Smooth muscle cell (in vitro differentiated cells): ENCODE data around the gene SLC35G6. TPM values are rescaled to one million over a fixed set of nuclear protein-coding genes. Genes with fewer than 3 reads are reported as not detected.
A peak's percentile ranks its signal among the peaks of the same experiment; 100 is the strongest.
"Not testable (repeated sequence)": the region's sequence is repeated elsewhere in the genome, so short reads cannot be mapped to it uniquely, and the experiment has no call there.

Experiments
- DNase-seq: peaks from one replicate; lab custom pipeline; 2025; ENCODE audit not compliant: unreplicated experiment; lab: John Stamatoyannopoulos, UW
- H2AFZ ChIP-seq: fragments of 200-600 bp; sonication (generic); 2 replicates; pipeline ENCODE4 v1.6.0; 2016; ENCODE audit warnings: antibody characterized with exemption, low read depth, mild to moderate bottlenecking
- H3F3A ChIP-seq: fragments of 200-600 bp; sonication (generic); 2 replicates; pipeline ENCODE4 v1.6.0; 2017; ENCODE audit warnings: antibody characterized with exemption, low read depth
- H3K27ac ChIP-seq: fragments of 200-600 bp; sonication (generic); 2 replicates; pipeline ENCODE4 v1.5.1; 2016; ENCODE audit warnings: low read depth, mild to moderate bottlenecking
- H3K27me3 ChIP-seq: fragments of 200-600 bp; sonication (generic); 2 replicates; pipeline ENCODE4 v1.6.1; 2016; ENCODE audit warnings: low read depth, mild to moderate bottlenecking
- H3K36me3 ChIP-seq: fragments of 200-600 bp; sonication (generic); 2 replicates; pipeline ENCODE4 v1.5.1; 2016; ENCODE audit warnings: low read depth
- H3K4me1 ChIP-seq: fragments of 200-600 bp; sonication (generic); 2 replicates; pipeline ENCODE4 v1.5.1; 2016; ENCODE audit warnings: low read depth
- H3K4me2 ChIP-seq: fragments of 200-600 bp; sonication (generic); 2 replicates; pipeline ENCODE4 v1.6.0; 2016; ENCODE audit warnings: mild to moderate bottlenecking
- H3K4me3 ChIP-seq: fragments of 200-600 bp; sonication (generic); 2 replicates; pipeline ENCODE4 v1.5.1; 2016; ENCODE audit warnings: mild to moderate bottlenecking
- H3K79me2 ChIP-seq: fragments of 200-600 bp; sonication (generic); 2 replicates; pipeline ENCODE4 v1.6.0; 2016; ENCODE audit warnings: low read depth, mild to moderate bottlenecking
- H3K9ac ChIP-seq: fragments of 200-600 bp; sonication (generic); 2 replicates; pipeline ENCODE4 v1.6.0; 2016; ENCODE audit warnings: low read depth
- H3K9me3 ChIP-seq: fragments of 200-600 bp; sonication (generic); replicated peaks from 2 replicates; pipeline ENCODE4 v1.5.1; 2016; ENCODE audit warnings: low read depth
- H4K20me1 ChIP-seq: fragments of 200-600 bp; sonication (generic); 2 replicates; pipeline ENCODE4 v1.6.0; 2016; ENCODE audit warnings: low read depth
- WGBS: methylation state at CpG from one replicate; pipeline ENCODE4 v1.1.7; 2016; ENCODE audit warnings: low lambda C conversion rate; 5-methylcytosine and 5-hydroxymethylcytosine counted together
- polyA plus RNA-seq: library from polyadenylated mRNA; unstranded; fragments of >200 nt; fragmentation: Nextera tagmentation; extraction: Ambion mirVana; gene quantifications from 2 replicates; pipeline ENCODE4 v1.2.1, GENCODE V29; 2016
- total RNA-seq: library from RNA; depleted of rRNA; stranded (reverse); fragments of >200 nt; gene quantifications from 2 replicates; pipeline ENCODE4 v1.2.3, GENCODE V29; 2014
- TF ChIP-seq, protein P1 (sequence below): fragments of 200-600 bp; sonication (generic); IDR thresholded peaks from 2 replicates; pipeline ENCODE4 v1.5.1; 2017; ENCODE audit warnings: borderline replicate concordance, mild to moderate bottlenecking, antibody characterized with exemption; ENCODE audit not compliant: insufficient read depth, poor library complexity, severe bottlenecking

The SLC35G6 gene
- not detected in 2 replicates for total RNA-seq
- 0.51 TPM in 1 of 2 replicates, not detected in the other for polyA plus RNA-seq

DNA sequence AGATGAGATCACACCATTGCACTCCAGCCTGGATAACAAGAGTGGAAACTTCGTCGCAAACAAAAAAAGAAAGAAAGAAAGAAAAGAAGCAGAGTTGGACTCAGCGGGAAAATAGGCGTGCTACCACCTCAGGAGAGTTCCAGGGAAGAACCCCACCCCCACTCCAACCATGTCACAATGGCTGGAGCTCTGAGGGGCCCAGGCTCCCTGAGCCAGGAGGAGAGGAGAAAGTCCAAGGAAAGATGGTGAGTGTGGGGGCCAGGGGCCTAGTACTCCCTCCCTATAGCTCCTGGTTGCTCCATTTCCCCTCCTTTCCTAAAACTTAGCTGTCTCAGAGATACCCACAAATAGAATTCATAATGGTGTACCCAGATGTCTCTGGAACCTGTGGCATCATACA lies at the start of gene SLC35G6:
Gene SLC35G6 (plus strand): TSS at position 172 of the 400 bp plus-strand sequence. CDS start 71 bp downstream, at position 243.
- H4K20me1 ChIP-seq: peaks cover 38% of the 10 kb centered on the region
- H3K27ac ChIP-seq: peak within 1 kb of the TSS; percentile 96
- H2AFZ ChIP-seq, H3K9me3 ChIP-seq, DNase-seq, H3K36me3 ChIP-seq, H3K27me3 ChIP-seq: not testable (repeated sequence)
- peak within 1 kb of the TSS; percentile 97 for H3K4me3 ChIP-seq
- peak within 1 kb of the TSS; percentile 99 for H3K9ac ChIP-seq
- H3F3A ChIP-seq: peaks cover 18% of the 10 kb centered on the region
- H3K79me2 ChIP-seq: peaks cover 49% of the 10 kb centered on the region
- peak within 1 kb of the TSS; percentile 98 for H3K4me2 ChIP-seq
- whole genome bisulfite sequencing: 88% methylated on average over 4 of the region's 4 CpGs
- H3K4me1 ChIP-seq: peaks cover 30% of the 10 kb centered on the region

DNA sequence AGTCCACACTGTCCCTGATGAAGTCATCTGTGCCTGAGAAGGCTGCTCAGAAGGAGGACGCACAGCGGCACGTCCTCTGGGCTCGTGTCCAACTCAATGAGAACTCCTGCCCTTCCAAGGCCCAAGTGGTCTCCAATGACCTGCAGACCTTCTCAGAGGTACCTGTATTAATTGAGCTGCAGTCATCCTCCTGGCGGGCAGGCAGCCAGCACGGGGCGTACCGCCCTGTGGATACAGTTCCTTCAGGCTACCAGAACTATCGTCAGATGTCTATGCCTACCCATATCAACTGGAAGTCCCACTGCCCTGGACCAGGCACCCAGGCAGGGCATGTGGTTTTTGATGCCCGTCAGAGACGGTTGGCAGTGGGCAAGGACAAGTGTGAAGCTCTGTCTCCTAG lies 49.0 kb upstream of the SLC35G6 start:
- DNase-seq: no peak
- no peaks in the 10 kb centered on the region for H3K79me2 ChIP-seq
- H3K36me3 ChIP-seq: no peaks in the 10 kb centered on the region
- TF ChIP-seq, protein P1, sequence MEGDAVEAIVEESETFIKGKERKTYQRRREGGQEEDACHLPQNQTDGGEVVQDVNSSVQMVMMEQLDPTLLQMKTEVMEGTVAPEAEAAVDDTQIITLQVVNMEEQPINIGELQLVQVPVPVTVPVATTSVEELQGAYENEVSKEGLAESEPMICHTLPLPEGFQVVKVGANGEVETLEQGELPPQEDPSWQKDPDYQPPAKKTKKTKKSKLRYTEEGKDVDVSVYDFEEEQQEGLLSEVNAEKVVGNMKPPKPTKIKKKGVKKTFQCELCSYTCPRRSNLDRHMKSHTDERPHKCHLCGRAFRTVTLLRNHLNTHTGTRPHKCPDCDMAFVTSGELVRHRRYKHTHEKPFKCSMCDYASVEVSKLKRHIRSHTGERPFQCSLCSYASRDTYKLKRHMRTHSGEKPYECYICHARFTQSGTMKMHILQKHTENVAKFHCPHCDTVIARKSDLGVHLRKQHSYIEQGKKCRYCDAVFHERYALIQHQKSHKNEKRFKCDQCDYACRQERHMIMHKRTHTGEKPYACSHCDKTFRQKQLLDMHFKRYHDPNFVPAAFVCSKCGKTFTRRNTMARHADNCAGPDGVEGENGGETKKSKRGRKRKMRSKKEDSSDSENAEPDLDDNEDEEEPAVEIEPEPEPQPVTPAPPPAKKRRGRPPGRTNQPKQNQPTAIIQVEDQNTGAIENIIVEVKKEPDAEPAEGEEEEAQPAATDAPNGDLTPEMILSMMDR: no peak
- H3K9me3 ChIP-seq: no peaks in the 10 kb centered on the region
- WGBS: 93% methylated on average over 11 of the region's 11 CpGs
- H2AFZ ChIP-seq: no peak overlapping the region
- H3K4me1 ChIP-seq: peaks cover 2% of the 10 kb centered on the region
- H3K27ac ChIP-seq: no peak overlapping the region
- no peak overlapping the region for H3K9ac ChIP-seq
- no peak overlapping the region for H3K4me3 ChIP-seq
- no peaks in the 10 kb centered on the region for H4K20me1 ChIP-seq
- no peaks in the 10 kb centered on the region for H3K27me3 ChIP-seq
- H3F3A ChIP-seq: no peaks in the 10 kb centered on the region
- H3K4me2 ChIP-seq: no peak overlapping the region

DNA sequence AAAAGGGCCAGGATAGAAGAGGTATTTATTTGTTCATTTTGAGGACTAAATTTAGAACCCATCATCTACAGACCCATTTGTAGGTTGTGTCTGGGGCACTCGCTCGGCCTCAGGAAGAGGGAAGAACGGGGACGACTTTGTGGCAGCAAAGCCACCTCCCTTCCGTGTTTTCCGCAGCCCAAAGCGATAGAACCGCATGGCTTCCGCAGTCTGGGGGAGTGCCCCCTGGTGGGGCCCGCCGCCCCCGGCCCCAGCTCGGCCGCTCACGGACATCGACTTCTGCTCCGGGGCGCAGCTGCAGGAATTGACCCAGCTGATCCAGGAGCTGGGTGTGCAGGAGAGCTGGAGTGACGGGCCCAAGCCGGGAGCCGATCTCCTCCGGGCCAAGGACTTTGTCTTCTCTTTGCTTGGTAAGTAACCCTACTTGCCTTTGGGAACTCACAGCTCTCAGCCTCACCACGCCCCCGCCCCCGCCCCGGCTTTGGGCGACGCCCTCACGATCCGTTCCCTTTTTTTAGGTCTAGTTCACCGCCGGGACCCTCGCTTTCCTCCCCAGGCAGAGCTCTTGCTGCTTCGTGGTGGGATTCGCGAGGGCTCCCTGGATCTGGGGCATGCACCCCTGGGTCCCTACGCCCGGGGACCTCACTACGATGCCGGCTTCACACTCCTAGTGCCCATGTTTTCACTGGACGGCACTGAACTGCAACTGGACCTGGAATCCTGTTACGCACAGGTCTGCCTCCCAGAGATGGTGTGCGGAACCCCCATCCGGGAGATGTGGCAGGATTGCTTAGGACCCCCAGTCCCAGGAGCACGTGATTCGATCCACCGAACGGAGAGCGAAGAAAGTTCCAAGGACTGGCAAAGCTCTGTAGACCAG lies 45.3 kb upstream of the SLC35G6 start:
- Histone ChIP-seq H3K79me2 (no peaks in the 10 kb centered on the region), H3K27ac (peak overlapping the region; percentile 70), H4K20me1 (peaks cover 4% of the 10 kb centered on the region), H3K9me3 (no peaks in the 10 kb centered on the region), H3K9ac (peak overlapping the region; percentile 7), H3K4me2 (peak overlapping the region; percentile 88), H3F3A (peaks cover 9% of the 10 kb centered on the region), H2AFZ (peak overlapping the region; percentile 40), H3K4me3 (peak overlapping the region; percentile 61), H3K27me3 (no peaks in the 10 kb centered on the region), H3K36me3 (no peaks in the 10 kb centered on the region), H3K4me1 (peaks cover 18% of the 10 kb centered on the region)
- TF ChIP-seq, protein P1: peak; percentile 23
- DNase-seq: no peak
- 8% methylated on average over 45 of the region's 49 CpGs for WGBS

DNA sequence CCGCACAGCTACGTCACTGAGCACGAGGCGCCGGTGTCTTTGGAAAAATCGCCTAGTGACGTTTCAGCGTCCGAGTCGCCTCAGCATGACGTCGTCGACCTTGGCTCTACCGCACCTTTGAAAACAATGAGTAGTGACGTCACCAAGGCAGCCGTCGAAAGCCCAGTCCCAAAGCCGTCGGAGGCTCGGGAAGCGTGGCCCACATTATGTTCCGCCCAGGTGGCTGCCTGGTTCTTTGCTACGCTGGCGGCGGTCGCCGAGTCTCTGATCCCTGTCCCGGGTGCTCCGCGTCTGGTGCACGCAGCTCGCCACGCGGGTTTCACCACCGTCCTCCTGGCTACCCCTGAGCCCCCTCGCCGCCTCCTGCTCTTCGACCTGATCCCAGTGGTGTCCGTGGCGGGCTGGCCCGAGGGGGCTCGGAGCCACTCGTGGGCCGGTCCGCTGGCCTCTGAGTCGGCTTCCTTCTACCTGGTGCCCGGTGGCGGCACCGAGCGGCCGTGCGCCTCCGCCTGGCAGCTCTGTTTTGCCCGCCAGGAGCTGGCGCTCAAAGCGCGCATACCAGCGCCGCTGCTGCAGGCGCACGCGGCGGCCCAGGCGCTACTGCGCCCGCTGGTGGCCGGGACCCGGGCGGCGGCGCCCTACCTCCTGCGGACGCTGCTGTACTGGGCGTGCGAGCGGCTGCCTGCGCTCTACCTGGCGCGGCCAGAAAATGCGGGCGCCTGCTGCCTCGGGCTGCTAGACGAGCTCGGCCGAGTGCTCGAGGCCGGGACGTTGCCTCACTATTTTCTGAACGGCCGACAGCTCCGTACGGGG lies 44.5 kb upstream of the SLC35G6 start:
- peak overlapping the region; percentile 88 for H3K4me2 ChIP-seq
- no peak overlapping the region for H3K9ac ChIP-seq
- peaks cover 22% of the 10 kb centered on the region for H3K4me1 ChIP-seq
- H3K4me3 ChIP-seq: peak overlapping the region; percentile 61
- H3K27me3 ChIP-seq: no peaks in the 10 kb centered on the region
- peaks cover 16% of the 10 kb centered on the region for H3F3A ChIP-seq
- 4% methylated on average over 92 of the region's 92 CpGs for WGBS
- DNase-seq: no peak
- H3K36me3 ChIP-seq: no peaks in the 10 kb centered on the region
- TF ChIP-seq, protein P1: peak; percentile 68
- H3K79me2 ChIP-seq: no peaks in the 10 kb centered on the region
- peak overlapping the region; percentile 70 for H3K27ac ChIP-seq
- peaks cover 12% of the 10 kb centered on the region for H4K20me1 ChIP-seq
- no peak overlapping the region for H2AFZ ChIP-seq
- no peaks in the 10 kb centered on the region for H3K9me3 ChIP-seq
